HepG2 (cell line): Measurements from ENCODE around the gene ARL16. TPM values are rescaled to one million over a fixed set of nuclear protein-coding genes. Genes with fewer than 3 reads are reported as not detected.

ENCODE experiments used
- CENPT ChIP-seq: sonication (generic); formaldehyde crosslinking; IDR thresholded peaks from 2 replicates; pipeline ENCODE4 v1.8.0; 2022; ENCODE audit warnings: low read depth, mild to moderate bottlenecking, moderate library complexity, missing genetic modification reagents
- ETV6 ChIP-seq: sonication (generic); formaldehyde crosslinking; conservative IDR thresholded peaks from 2 replicates; pipeline ENCODE4 v1.4.0; 2020; ENCODE audit warnings: missing genetic modification reagents
- GATAD1 ChIP-seq: IDR thresholded peaks from 2 replicates; pipeline ENCODE4 v1.6.1; 2016; ENCODE audit warnings: missing genetic modification reagents, missing compliant biosample characterization
- NFKB2 ChIP-seq: sonication (generic); formaldehyde crosslinking; IDR thresholded peaks from 2 replicates; pipeline ENCODE4 v1.4.0; 2020; ENCODE audit warnings: missing genetic modification reagents, borderline replicate concordance
- NFYC ChIP-seq: IDR thresholded peaks from 2 replicates; pipeline ENCODE4 v1.6.1; 2016; ENCODE audit warnings: missing genetic modification reagents, missing compliant biosample characterization
- NR1H2 ChIP-seq: sonication (generic); formaldehyde crosslinking; IDR thresholded peaks from 2 replicates; pipeline ENCODE4 v1.8.1; 2022; ENCODE audit warnings: low read depth, missing genetic modification reagents, borderline replicate concordance
- RBFOX2 ChIP-seq: fragments of 200-400 bp; formaldehyde crosslinking; IDR thresholded peaks from 2 replicates; pipeline ENCODE4 v1.6.1; 2017; ENCODE audit warnings: low read depth, mild to moderate bottlenecking, low read length
- REPIN1 ChIP-seq: sonication (generic); formaldehyde crosslinking; IDR thresholded peaks from 2 replicates; pipeline ENCODE4 v1.8.0; 2022; ENCODE audit warnings: missing genetic modification reagents, low read depth, mild to moderate bottlenecking, borderline replicate concordance
- SAFB2 ChIP-seq: sonication (generic); formaldehyde crosslinking; IDR thresholded peaks from 2 replicates; pipeline ENCODE4 v1.5.1; 2020; ENCODE audit warnings: missing genetic modification reagents, low read depth, mild to moderate bottlenecking, borderline replicate concordance
- SATB2 ChIP-seq: sonication (generic); formaldehyde crosslinking; IDR thresholded peaks from 2 replicates; pipeline ENCODE4 v1.5.0; 2020; ENCODE audit warnings: missing genetic modification reagents
- TAF15 ChIP-seq: fragments of 200-400 bp; formaldehyde crosslinking; IDR thresholded peaks from one replicate; pipeline ENCODE4 v1.6.1; 2018; ENCODE audit warnings: mild to moderate bottlenecking, low read depth, low read length; ENCODE audit not compliant: poor library complexity, severe bottlenecking
- TGIF2 ChIP-seq: IDR thresholded peaks from 2 replicates; pipeline ENCODE4 v1.6.1; 2016; ENCODE audit warnings: control low read depth, missing compliant biosample characterization
- TMF1 ChIP-seq: sonication (generic); formaldehyde crosslinking; IDR thresholded peaks from 2 replicates; pipeline ENCODE4 v1.8.1; 2022; ENCODE audit warnings: low read depth, missing genetic modification reagents
- ZFX ChIP-seq: sonication (generic); formaldehyde crosslinking; IDR thresholded peaks from 2 replicates; pipeline ENCODE4 v1.4.0; 2020; ENCODE audit warnings: mild to moderate bottlenecking, low read depth, missing genetic modification reagents, moderate library complexity
- ZNF468 ChIP-seq: sonication (generic); formaldehyde crosslinking; IDR thresholded peaks from 2 replicates; pipeline ENCODE4 v1.8.0; 2022; ENCODE audit warnings: mild to moderate bottlenecking, moderate library complexity, missing genetic modification reagents
- ZNF556 ChIP-seq: sonication (generic); formaldehyde crosslinking; IDR thresholded peaks from 2 replicates; pipeline ENCODE4 v1.4.0; 2020; ENCODE audit warnings: mild to moderate bottlenecking, missing genetic modification reagents, borderline replicate concordance
- ZNF577 ChIP-seq: sonication (generic); formaldehyde crosslinking; IDR thresholded peaks from 2 replicates; pipeline ENCODE4 v1.4.0; 2020; ENCODE audit warnings: mild to moderate bottlenecking, low read depth, missing genetic modification reagents, borderline replicate concordance
- ZNF737 ChIP-seq: sonication (generic); formaldehyde crosslinking; IDR thresholded peaks from 2 replicates; pipeline ENCODE4 v1.5.0; 2020; ENCODE audit warnings: missing genetic modification reagents, mild to moderate bottlenecking, borderline replicate concordance
- ZNF747 ChIP-seq: sonication (generic); formaldehyde crosslinking; IDR thresholded peaks from 2 replicates; pipeline ENCODE4 v1.8.1; 2023; ENCODE audit warnings: missing genetic modification reagents, mild to moderate bottlenecking, borderline replicate concordance
- ZNF75D ChIP-seq: sonication (generic); formaldehyde crosslinking; IDR thresholded peaks from 2 replicates; pipeline ENCODE4 v1.8.1; 2023; ENCODE audit warnings: missing genetic modification reagents, mild to moderate bottlenecking, borderline replicate concordance
- polyA plus RNA-seq, 8 experiments: library from polyadenylated mRNA; depleted of rRNA in 3 of 8; stranded (reverse) in 7 of 8; unstranded in 1 of 8; fragments of >200 nt; fragmentation: Illumina TruSeq in 4 of 8; extraction: Trizol in 4 of 8; gene quantifications; 2 replicates each; pipeline versions ENCODE4 v1.2.1 to v1.2.3, GENCODE V29; 2011 to 2016; ENCODE audit warnings: low read depth in 4 of 8, missing spikeins in 1 of 8, mixed read lengths in 1 of 8; ENCODE audit not compliant: insufficient read depth in 1 of 8
- total RNA-seq, 5 experiments: library from RNA; depleted of rRNA; stranded (reverse); fragments of >200 nt; fragmentation: Illumina TruSeq; extraction: Trizol; gene quantifications; 2 replicates each; pipeline ENCODE4 v1.2.3, GENCODE V29; 2016; ENCODE audit warnings: low read depth in 1 of 5
- TF ChIP-seq, protein P1 (sequence below): sonication (generic); formaldehyde crosslinking; conservative IDR thresholded peaks from 2 replicates; pipeline ENCODE4 v1.5.0; 2020; ENCODE audit warnings: missing genetic modification reagents
- TF ChIP-seq, protein P2 (sequence below): sonication (generic); formaldehyde crosslinking; IDR thresholded peaks from 2 replicates; pipeline ENCODE4 v1.4.0; 2020; ENCODE audit warnings: missing genetic modification reagents
- TF ChIP-seq, protein P3 (sequence below): fragments of 450-650 bp; IDR thresholded peaks from 2 replicates; pipeline ENCODE4 v1.6.1; 2016
- TF ChIP-seq, protein P4 (sequence below): sonication (generic); formaldehyde crosslinking; IDR thresholded peaks from 2 replicates; pipeline ENCODE4 v1.4.0; 2020; ENCODE audit warnings: mild to moderate bottlenecking, low read depth, missing genetic modification reagents

The ARL16 gene
- total and polyA plus RNA-seq, 2 of the 13 experiments (the other 11 are each of a cell fraction or from before 2014, with no cell fraction given): 20.8 to 30.8 TPM

GRCh38 chr17:81712468-81713003 lies 28.9 kb upstream of the ARL16 start (continued):
- TF ChIP-seq ZNF75D: no peak
- no peak for TF ChIP-seq TAF15
- TF ChIP-seq SATB2 (CRISPR knock-in tag): no peak
- TF ChIP-seq, protein P1, sequence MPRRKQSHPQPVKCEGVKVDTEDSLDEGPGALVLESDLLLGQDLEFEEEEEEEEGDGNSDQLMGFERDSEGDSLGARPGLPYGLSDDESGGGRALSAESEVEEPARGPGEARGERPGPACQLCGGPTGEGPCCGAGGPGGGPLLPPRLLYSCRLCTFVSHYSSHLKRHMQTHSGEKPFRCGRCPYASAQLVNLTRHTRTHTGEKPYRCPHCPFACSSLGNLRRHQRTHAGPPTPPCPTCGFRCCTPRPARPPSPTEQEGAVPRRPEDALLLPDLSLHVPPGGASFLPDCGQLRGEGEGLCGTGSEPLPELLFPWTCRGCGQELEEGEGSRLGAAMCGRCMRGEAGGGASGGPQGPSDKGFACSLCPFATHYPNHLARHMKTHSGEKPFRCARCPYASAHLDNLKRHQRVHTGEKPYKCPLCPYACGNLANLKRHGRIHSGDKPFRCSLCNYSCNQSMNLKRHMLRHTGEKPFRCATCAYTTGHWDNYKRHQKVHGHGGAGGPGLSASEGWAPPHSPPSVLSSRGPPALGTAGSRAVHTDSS (CRISPR knock-in tag): no peak
- TF ChIP-seq RBFOX2: no peak; the same call in 1 of the 2 replicates
- TF ChIP-seq NR1H2 (CRISPR knock-in tag): no peak
- TF ChIP-seq TMF1 (CRISPR knock-in tag): no peak
- TF ChIP-seq SAFB2: no peak; the same call in 1 of the 2 replicates
- peak; percentile 72; the same call in 1 of the 2 replicates for TF ChIP-seq ZNF556 (CRISPR knock-in tag)
- no peak for TF ChIP-seq TGIF2
- TF ChIP-seq ZNF747 (CRISPR knock-in tag): 0 out of 2 replicates have a peak, but pooled peaks have one; percentile 26
- TF ChIP-seq GATAD1 (CRISPR knock-in tag): no peak; the same call in none of the 2 replicates
- TF ChIP-seq, protein P2, sequence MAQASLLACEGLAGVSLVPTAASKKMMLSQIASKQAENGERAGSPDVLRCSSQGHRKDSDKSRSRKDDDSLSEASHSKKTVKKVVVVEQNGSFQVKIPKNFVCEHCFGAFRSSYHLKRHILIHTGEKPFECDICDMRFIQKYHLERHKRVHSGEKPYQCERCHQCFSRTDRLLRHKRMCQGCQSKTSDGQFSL (CRISPR knock-in tag): 0 out of 2 replicates have a peak, but pooled peaks have one; percentile 35
- no peak for TF ChIP-seq CENPT (CRISPR knock-in tag)
- no peak for TF ChIP-seq REPIN1 (CRISPR knock-in tag)
- peak; percentile 11 for TF ChIP-seq ZFX
- TF ChIP-seq NFKB2: peak; percentile 80; the same call in 1 of the 2 replicates
- TF ChIP-seq, protein P3, sequence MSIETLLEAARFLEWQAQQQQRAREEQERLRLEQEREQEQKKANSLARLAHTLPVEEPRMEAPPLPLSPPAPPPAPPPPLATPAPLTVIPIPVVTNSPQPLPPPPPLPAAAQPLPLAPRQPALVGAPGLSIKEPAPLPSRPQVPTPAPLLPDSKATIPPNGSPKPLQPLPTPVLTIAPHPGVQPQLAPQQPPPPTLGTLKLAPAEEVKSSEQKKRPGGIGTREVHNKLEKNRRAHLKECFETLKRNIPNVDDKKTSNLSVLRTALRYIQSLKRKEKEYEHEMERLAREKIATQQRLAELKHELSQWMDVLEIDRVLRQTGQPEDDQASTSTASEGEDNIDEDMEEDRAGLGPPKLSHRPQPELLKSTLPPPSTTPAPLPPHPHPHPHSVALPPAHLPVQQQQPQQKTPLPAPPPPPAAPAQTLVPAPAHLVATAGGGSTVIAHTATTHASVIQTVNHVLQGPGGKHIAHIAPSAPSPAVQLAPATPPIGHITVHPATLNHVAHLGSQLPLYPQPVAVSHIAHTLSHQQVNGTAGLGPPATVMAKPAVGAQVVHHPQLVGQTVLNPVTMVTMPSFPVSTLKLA: no peak
- TF ChIP-seq ETV6 (CRISPR knock-in tag): peak; percentile 52; the same call in 1 of the 2 replicates
- TF ChIP-seq ZNF577 (CRISPR knock-in tag): no peak
- no peak for TF ChIP-seq ZNF737
- no peak for TF ChIP-seq NFYC (CRISPR knock-in tag)
- TF ChIP-seq, protein P4, sequence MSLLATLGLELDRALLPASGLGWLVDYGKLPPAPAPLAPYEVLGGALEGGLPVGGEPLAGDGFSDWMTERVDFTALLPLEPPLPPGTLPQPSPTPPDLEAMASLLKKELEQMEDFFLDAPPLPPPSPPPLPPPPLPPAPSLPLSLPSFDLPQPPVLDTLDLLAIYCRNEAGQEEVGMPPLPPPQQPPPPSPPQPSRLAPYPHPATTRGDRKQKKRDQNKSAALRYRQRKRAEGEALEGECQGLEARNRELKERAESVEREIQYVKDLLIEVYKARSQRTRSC (CRISPR knock-in tag): no peak
- TF ChIP-seq ZNF468 (CRISPR knock-in tag): no peak
